Gastrocnemius medialis (tissue), 4 donors: ENCODE results near the gene STON2. TPM values are rescaled to one million over a fixed set of nuclear protein-coding genes. Genes with fewer than 3 reads are reported as not detected.
"Not testable (repeated sequence)": the region's sequence is repeated elsewhere in the genome, so short reads cannot be mapped to it uniquely, and the experiment has no call there.

Experiments
- ATAC-seq, 2 donors: fragments of 150-250 bp; one replicate each; pipeline ENCODE4 v1.9.1; 2016
- DNase-seq, 2 donors: peaks; one replicate each; pipeline ENCODE4 v3.0.0-alpha.2; 2019
- H3K27ac ChIP-seq, 4 donors: fragments of 200-600 bp; sonication (generic); 1 replicate in 1 of 4; 2 replicates in 3 of 4; pipeline ENCODE4 v1.5.1; 2016 to 2018; ENCODE audit warnings: mild to moderate bottlenecking in 2 of 4, moderate library complexity in 1 of 4
- H3K27me3 ChIP-seq, 3 donors: fragments of 200-600 bp; sonication (generic) in 2 of 3; 1 replicate in 1 of 3; 2 replicates in 2 of 3; pipeline versions ENCODE4 v1.5.1 to v1.6.0; 2016 to 2019; ENCODE audit warnings: mild to moderate bottlenecking in 1 of 3, moderate library complexity in 1 of 3
- H3K36me3 ChIP-seq, 2 donors: fragments of 200-600 bp; sonication (generic) in 1 of 2; one replicate each; pipeline ENCODE4 v1.5.1; 2017 to 2018
- H3K4me1 ChIP-seq, 2 donors: fragments of 200-600 bp; sonication (generic) in 1 of 2; one replicate each; pipeline ENCODE4 v1.5.1; 2016 to 2017; ENCODE audit warnings: mild to moderate bottlenecking in 2 of 2
- H3K4me3 ChIP-seq, 4 donors: fragments of 200-600 bp; sonication (generic) in 3 of 4; 1 replicate in 1 of 4; 2 replicates in 3 of 4; pipeline ENCODE4 v1.5.1; 2016 to 2019; ENCODE audit warnings: mild to moderate bottlenecking in 2 of 4
- H3K9me3 ChIP-seq, 3 donors: fragments of 200-600 bp; sonication (generic) in 2 of 3; 1 replicate in 1 of 3; 2 replicates in 2 of 3; pipeline ENCODE4 v1.5.1; 2016 to 2019
- CTCF ChIP-seq, 5 experiments: fragments of 450-650 bp in 3 of 5; fragments of 200-600 bp in 2 of 5; sonication (generic) in 2 of 5; IDR thresholded peaks in 4 of 5; conservative IDR thresholded peaks in 1 of 5; 1 replicate in 4 of 5; 2 replicates in 1 of 5; pipeline ENCODE4 v1.5.1; 2016 to 2019; ENCODE audit warnings: antibody characterized with exemption in 5 of 5, mild to moderate bottlenecking in 3 of 5, moderate library complexity in 3 of 5
- POLR2A ChIP-seq, 2 donors: fragments of 450-650 bp; IDR thresholded peaks; one replicate each; pipeline ENCODE4 v1.6.1; 2017; ENCODE audit warnings: antibody characterized with exemption in 2 of 2, mild to moderate bottlenecking in 2 of 2, moderate library complexity in 2 of 2
- in situ Hi-C, 4 donors: fragments of 200-750 bp; cut with MboI; loops; one replicate each; pipeline versions ENCODE4 v1.15.0 to v1.8.0; 2017; ENCODE audit warnings: low sequenced_read_pairs in 4 of 4
- intact Hi-C: fragments of 100-400 bp; cut with DNase I; formaldehyde crosslinking; loops from one replicate; pipeline ENCODE4 v1.15.1; 2023; ENCODE audit warnings: low total_unique reads
- total RNA-seq, 4 donors: library from RNA; depleted of rRNA; stranded (reverse); fragments of >200 nt; gene quantifications; one replicate each; pipeline versions ENCODE4 v1.1.0 to v1.2.3, GENCODE V29; 2016

The STON2 gene
- total RNA-seq, 4 donors from 2014 or later: 60.2 to 198 (median 161) TPM

DNA sequence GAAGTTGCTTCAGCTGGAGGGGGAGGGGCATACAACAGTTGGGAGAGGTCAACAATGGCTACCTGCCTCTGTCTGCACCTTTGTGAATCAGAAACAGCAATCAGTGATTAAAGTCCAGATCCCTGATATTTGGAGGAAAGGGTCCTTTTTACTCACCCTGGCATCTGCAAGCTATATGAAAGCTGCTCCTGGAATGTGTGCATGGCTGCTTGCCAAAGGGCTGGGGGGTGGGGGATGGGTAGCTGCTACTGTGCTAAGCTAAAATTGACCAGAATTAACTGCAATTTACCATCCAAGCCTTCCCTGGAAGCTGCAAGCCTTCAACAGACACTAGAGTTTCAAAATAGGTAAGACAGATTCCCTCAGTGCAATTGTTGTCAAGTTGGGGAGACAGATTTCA is 165.8 kb downstream of the STON2 start:
- no peaks in the 10 kb centered on the region for H3K4me1 ChIP-seq
- TF ChIP-seq CTCF (IDR thresholded peaks at IDR 0.05 in 4 of 5, conservative IDR thresholded peaks at IDR 0.05 in 1 of 5) (no peak), POLR2A (IDR thresholded peaks at IDR 0.05) (no peak)
- intact Hi-C loops: no loop called here
- no peak overlapping the region for H3K4me3 ChIP-seq
- H3K36me3 ChIP-seq: no peaks in the 10 kb centered on the region
- H3K27me3 ChIP-seq: no peaks in the 10 kb centered on the region
- in situ Hi-C loops: no loop called here
- DNase-seq (no peak), ATAC-seq (no peak)
- no peak overlapping the region for H3K27ac ChIP-seq
- H3K9me3 ChIP-seq: no peaks in the 10 kb centered on the region

GRCh38 chr14:81233615-81234014 is 166.5 kb downstream of the STON2 start:
- no peak overlapping the region for H3K4me3 ChIP-seq
- no peak for TF ChIP-seq CTCF (IDR thresholded peaks at IDR 0.05 in 4 of 5, conservative IDR thresholded peaks at IDR 0.05 in 1 of 5)
- no peak for TF ChIP-seq POLR2A (IDR thresholded peaks at IDR 0.05)
- in situ Hi-C loops (no loop called here), intact Hi-C loops (no loop called here)
- DNase-seq: no peak
- H3K9me3 ChIP-seq: no peaks in the 10 kb centered on the region
- H3K36me3 ChIP-seq: no peaks in the 10 kb centered on the region
- H3K27ac ChIP-seq: no peak overlapping the region
- no peaks in the 10 kb centered on the region for H3K4me1 ChIP-seq
- H3K27me3 ChIP-seq: no peaks in the 10 kb centered on the region
- no peak for ATAC-seq

GRCh38 chr14:81231540-81231939 is 168.6 kb downstream of the STON2 start:
- no peaks in the 10 kb centered on the region for H3K9me3 ChIP-seq
- intact Hi-C loops: no loop called here
- no peak for TF ChIP-seq POLR2A (IDR thresholded peaks at IDR 0.05)
- TF ChIP-seq CTCF (IDR thresholded peaks at IDR 0.05 in 4 of 5, conservative IDR thresholded peaks at IDR 0.05 in 1 of 5): no peak
- in situ Hi-C loops: no loop called here
- no peaks in the 10 kb centered on the region for H3K36me3 ChIP-seq
- H3K4me1 ChIP-seq: no peaks in the 10 kb centered on the region
- H3K4me3 ChIP-seq: no peak overlapping the region
- H3K27ac ChIP-seq: no peak overlapping the region
- H3K27me3 ChIP-seq: no peaks in the 10 kb centered on the region
- no peak for DNase-seq
- ATAC-seq: no peak

GRCh38 chr14:81224222-81224621 is 175.9 kb downstream of the STON2 start:
- Histone ChIP-seq H3K9me3 (no peaks in the 10 kb centered on the region), H3K27ac (no peak overlapping the region), H3K4me3 (no peak overlapping the region), H3K4me1 (peaks cover 5 to 6% of the 10 kb centered on the region in 2 donors), H3K36me3 (no peaks in the 10 kb centered on the region), H3K27me3 (no peaks in the 10 kb centered on the region)
- DNase-seq (no peak), ATAC-seq (no peak)
- TF ChIP-seq POLR2A (IDR thresholded peaks at IDR 0.05) (no peak), CTCF (IDR thresholded peaks at IDR 0.05 in 4 of 5, conservative IDR thresholded peaks at IDR 0.05 in 1 of 5) (no peak)
- intact Hi-C loops (loop anchor here (5.0 kb wide), 2 partner anchors 228 to 308 kb away; partner anchors contain the start of gene SEL1L), in situ Hi-C loops (no loop called here)

- DNase-seq, in situ Hi-C loops, ATAC-seq, H3K36me3 ChIP-seq, H3K4me3 ChIP-seq, H3K27me3 ChIP-seq, H3K9me3 ChIP-seq, H3K4me1 ChIP-seq, H3K27ac ChIP-seq: not testable (repeated sequence)
- intact Hi-C loops: loop anchor here (5.0 kb wide), 2 partner anchors 229 to 309 kb away; partner anchors contain the start of gene SEL1L
These were observed 176.3 kb downstream of the STON2 start for GRCh38 chr14:81223788-81224187.
